GM19468 (cell line): ENCODE data around the gene CCDC85C.

Experiments used
- ATAC-seq: cut with Tn5 transposase; IDR thresholded peaks from one replicate; pipeline ENCODE4 v1.9.1; 2021; ENCODE audit warnings: mild to moderate bottlenecking, moderate library complexity, moderate number of reproducible peaks; ENCODE audit not compliant: unreplicated experiment; ENCODE audit errors: extremely low read depth

The CCDC85C gene

DNA sequence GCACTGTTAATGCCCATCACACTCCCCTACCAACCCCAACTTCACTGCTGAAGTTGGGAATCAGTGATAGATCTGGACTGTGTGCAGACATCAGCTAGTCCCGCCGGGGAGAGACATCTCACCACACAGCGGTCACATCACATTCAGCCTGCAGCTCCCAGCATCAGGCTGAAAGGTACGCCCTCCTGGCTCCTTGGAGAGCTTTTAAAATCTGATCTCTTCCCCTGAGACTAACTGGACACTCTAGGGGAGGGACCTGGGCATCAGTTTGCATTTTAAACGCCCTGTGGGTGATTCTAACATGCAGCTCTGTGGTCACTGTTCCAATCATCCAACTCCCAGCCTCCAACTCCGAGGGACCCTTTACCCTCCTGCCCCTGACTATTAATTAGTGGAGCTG, 58.4 kb downstream of the CCDC85C start:
- ATAC-seq = no peak

DNA sequence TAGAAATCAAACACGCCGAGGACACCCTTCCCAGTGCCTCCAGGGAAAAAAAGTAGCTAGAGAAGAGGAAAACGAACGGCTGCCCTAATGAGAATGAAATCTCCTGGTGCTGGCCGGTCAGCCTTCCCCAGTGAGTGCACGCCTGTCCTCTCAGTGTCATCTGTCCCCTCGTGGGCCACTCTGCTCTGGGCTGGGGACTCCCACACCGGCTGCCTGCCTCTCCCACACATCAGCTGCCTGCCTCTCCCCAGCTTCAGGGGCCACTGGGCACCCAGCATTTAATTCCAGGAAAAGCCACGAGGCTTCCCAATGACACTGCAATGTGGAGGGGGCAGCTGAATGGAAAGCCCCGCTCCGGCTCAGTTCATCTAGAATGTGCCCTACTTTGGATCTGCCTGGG, 59.0 kb downstream of the CCDC85C start:
- no peak for ATAC-seq

- no peak for ATAC-seq
Measured at GRCh38 chr14:99543985-99544384, 60.0 kb downstream of the CCDC85C start.

- no peak for ATAC-seq
Measured at GRCh38 chr14:99543370-99543769, 60.6 kb downstream of the CCDC85C start.

- no peak for ATAC-seq
Measured at GRCh38 chr14:99542566-99542965, 61.4 kb downstream of the CCDC85C start.

DNA sequence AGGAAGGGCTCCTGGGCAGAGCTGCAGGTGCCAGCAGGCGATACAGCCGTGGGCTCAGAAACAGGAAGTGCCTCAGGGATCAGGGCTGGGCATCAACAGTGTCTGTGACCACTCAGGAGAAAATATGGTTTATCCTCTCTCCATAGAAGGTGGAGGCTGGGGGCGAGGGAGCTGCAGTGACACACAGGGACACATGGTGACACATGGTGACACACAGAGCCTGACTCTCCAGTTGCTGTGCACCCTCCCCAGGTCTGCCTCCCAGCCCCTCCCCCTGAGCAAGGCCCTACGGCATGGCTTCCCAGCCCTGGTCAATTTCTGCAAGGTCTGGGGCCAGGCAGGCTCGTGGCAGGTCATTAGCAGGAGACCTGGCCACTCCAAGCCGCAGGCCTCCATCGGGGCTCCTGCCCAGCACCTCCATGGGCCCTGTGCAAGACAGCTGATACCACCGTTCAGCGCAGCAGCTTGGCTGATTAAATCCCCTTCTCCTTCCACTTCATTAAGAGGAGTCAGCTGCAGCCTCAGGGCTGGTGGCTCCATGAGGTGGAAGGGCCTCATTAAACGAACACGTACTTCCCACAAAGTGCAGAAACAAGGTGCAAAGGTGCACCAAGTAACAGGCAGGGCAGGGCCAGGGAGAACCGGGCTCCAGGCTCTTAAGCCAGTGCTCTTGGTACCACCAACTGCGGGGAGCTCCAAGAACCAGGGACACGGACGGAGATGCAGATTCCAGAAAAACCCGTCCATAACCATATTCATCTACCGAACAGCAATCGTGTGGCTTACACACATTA, 62.1 kb downstream of the CCDC85C start:
- ATAC-seq = no peak

GRCh38 chr14:99541211-99541610, 62.8 kb downstream of the CCDC85C start:
- ATAC-seq = no peak

GRCh38 chr14:99540196-99541032, 63.6 kb downstream of the CCDC85C start:
- ATAC-seq = no peak

DNA sequence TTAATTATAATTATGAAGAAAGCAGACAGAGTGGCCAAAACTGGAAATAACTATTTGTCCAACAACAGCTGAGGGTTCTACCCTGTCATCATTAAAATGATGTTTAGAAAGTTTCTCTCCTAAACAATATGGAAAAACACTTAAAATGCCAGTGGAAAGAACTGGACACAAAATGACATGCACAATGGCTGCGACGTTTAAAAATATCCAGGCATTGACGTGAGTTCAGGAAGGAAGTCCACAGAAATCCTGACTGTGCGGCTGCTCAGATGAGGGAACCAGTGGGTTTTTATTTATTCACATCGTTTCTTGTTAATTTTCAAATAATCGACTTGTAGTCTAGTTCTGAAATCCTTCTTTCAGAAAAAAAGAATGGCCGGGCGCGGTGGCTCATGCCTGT, 64.5 kb downstream of the CCDC85C start:
- no peak for ATAC-seq

GRCh38 chr14:99538733-99539132, 65.3 kb downstream of the CCDC85C start:
- no peak for ATAC-seq

DNA sequence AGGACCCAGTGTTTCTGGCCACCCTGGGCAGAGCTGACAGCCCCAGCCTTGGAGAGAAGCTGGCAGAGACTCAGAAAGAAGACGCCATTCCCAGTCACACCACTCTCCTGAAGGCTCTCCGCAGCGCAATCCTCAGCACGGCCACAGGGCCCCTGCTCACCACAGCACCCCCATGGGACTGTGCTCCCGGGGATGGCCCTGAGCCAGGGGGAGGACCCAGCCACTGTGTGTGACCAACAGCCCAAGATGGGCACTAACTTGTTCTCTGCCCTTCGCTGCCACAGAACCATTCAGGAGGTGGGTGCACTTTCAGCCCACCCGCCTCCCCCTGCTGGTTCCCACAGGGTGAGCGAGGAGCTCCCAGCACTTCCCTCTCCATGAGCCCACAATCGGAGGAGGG, 65.7 kb downstream of the CCDC85C start:
- ATAC-seq = no peak

DNA sequence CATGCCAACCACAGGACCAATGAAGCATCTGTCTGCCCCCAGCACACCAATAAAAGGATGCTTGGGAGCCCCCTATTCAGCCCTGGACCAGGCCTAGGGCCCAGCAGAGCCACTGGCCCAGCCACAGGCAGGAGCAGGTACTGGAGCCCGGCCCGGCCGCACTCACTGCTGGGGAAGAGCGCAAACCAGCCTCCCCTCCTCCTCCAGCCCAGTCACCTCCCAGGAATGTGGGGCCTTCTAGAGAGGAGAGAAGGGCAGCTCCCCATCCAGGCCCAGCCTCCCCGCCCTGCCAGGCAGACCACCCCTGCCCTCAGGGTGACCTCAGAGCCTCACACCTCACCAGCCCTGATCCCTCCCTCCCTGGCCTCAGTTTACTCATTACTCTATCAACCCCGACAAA, 66.6 kb downstream of the CCDC85C start:
- ATAC-seq = no peak

DNA sequence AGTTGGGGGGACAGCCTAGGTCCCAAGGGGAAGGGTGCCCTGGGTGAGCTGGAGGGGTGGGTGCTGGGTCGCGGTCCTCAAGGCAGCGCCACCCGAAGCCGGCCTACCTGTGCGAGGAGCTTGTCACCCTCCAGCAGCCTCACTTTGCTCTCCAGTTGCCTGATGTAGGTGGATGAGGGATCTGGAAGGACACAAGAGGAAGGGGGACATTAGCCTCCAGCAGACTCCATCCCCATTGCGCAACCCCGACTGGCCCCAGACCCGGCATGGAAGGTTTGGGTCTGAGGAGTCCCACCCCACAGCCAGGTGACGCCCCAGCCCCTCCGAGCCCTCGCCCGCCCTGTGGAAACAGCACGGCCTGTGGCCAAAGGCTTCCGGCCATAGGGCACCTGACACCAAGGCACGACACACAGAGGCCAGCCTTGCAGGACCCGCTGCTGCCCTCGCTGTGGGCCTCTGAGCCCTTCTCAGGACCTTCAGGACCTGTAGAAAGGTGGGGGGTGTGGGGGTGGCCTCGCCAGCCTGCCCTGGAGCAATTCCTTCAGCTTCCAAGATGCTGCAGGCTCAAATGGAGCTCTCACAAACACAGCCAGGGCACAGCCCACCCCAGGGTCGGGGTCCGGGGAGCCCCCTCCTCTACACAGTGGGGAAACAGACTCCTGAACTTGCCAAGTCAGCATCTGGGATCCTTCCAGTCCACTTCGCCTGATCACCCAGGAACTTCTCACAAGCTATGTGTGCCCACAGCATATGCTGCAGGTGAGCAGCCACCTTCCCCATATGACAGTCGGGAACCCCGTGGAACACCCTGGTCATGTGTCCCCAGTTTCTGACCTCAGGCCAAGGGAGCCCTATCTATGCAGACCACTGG, 67.9 kb downstream of the CCDC85C start:
- ATAC-seq = no peak

GRCh38 chr14:99535448-99535847, 68.6 kb downstream of the CCDC85C start:
- ATAC-seq = no peak

GRCh38 chr14:99534863-99535262, 69.1 kb downstream of the CCDC85C start:
- no peak for ATAC-seq

DNA sequence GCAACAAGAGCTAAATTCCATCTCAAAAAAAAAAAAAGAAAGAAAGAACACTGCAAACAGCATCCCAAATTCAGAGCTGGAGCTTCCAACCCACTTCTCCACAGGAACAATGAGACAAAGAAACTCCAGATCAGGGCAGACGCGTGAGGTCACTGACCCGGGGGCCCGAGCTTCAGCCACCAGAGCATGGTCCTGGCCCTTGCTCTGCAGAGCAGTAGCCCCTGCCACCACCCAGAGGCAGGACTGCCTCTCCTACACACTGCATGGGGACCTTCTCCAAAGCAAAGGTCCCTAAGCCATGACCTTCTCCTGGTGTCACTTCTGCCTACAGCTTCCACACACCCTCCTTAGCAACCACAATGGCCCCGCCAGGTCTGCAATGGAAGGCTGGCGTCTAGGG, 69.7 kb downstream of the CCDC85C start:
- ATAC-seq = no peak

- no peak for ATAC-seq
Measured at GRCh38 chr14:99532310-99532709, 71.7 kb downstream of the CCDC85C start.

GRCh38 chr14:99531251-99532096, 72.5 kb downstream of the CCDC85C start:
- no peak for ATAC-seq

- ATAC-seq = no peak
Measured at GRCh38 chr14:99530407-99531155, 73.4 kb downstream of the CCDC85C start.
